COR-L47 (cell line): Measurements from ENCODE around the gene TOM1L2.

Experiments
- DNase-seq: peaks from one replicate; lab custom pipeline; 2025; lab: John Stamatoyannopoulos, UW

TOM1L2 gene

GRCh38 chr17:17994271-17995069 lies 22.3 kb upstream of the TOM1L2 start:
- DNase-seq, result peak; percentile 29

- DNase-seq, result no peak
Measured at GRCh38 chr17:17993852-17994251, 21.7 kb upstream of the TOM1L2 start.

GRCh38 chr17:17993366-17993765 lies 21.2 kb upstream of the TOM1L2 start:
- DNase-seq, result no peak

DNA sequence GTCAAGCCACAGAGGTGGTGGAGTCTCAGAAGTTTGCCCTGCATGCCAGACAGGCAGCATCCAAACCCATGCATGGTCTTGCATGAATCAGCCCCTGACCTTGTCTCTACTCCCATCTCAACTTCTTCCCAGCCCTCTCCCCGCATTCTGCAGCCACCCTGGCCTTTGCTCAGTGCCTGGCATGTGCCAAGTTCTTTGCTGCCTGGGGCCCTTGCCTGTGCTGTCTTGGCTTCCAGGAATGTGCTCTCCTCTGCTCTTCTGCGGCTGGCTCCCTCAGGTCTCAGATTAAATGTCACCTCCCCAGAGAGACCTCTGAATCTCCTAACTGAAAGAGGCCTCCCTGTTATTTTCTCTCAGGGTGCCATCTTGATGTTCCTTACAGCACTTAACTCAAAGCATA lies 18.1 kb upstream of the TOM1L2 start:
- DNase-seq, result no peak

GRCh38 chr17:17989618-17990017 lies 17.4 kb upstream of the TOM1L2 start:
- no peak for DNase-seq

GRCh38 chr17:17989081-17989480 lies 16.9 kb upstream of the TOM1L2 start:
- no peak for DNase-seq

GRCh38 chr17:17988427-17988945 lies 16.3 kb upstream of the TOM1L2 start:
- no peak for DNase-seq

GRCh38 chr17:17987901-17988300 lies 15.7 kb upstream of the TOM1L2 start:
- no peak for DNase-seq

DNA sequence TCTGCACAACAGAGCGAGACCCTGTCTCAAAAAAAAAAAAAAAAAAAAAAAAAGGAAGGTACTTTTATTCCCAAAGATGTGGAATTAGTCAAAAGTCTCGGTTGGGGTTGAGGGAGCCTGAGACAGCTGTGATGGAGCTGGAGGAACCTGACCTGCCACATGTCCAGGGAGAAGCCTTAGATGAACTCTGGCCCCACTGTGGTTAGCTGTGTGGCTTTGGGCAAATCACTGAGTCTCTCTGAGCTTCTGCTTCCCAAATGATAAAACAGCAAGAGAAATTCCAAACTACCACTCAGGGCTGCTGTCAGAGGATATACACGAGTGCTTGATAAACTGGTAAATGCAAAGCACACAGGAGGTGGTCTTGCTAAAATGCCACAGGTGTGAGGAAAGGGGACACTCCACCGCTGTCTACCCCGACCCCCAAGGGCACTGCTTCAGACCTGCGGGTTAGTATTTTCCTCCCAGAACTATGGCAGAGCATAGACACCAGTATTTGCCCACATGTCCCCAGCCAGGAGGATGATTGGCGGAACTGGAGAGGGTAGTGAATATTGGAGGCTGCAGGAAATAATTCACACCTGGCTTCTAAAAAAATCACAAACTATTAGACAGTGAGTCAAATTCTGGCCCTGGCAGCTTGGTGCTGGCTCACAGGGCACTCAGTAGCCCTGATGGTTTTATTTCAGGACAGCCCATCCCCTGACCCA lies 15.1 kb upstream of the TOM1L2 start:
- no peak for DNase-seq

DNA sequence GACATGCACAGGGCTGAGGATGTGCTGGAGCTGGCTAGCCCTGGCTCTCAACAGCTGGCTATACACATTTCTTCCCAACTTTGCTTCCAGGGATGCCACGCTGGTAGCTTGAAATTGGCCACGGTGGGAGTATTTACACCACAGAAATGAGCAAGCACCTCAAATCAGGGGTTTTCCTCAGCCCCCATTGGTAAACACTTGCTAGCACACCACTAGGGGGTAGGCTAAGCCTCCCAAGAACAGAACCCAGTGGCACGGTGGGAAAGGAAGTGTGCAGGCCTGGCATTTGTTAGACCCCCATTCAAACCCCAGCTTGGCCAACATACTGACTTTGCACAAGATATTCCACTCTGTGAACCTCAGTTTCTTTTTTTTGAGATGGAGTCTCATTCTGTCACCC lies 13.4 kb upstream of the TOM1L2 start:
- no peak for DNase-seq

DNA sequence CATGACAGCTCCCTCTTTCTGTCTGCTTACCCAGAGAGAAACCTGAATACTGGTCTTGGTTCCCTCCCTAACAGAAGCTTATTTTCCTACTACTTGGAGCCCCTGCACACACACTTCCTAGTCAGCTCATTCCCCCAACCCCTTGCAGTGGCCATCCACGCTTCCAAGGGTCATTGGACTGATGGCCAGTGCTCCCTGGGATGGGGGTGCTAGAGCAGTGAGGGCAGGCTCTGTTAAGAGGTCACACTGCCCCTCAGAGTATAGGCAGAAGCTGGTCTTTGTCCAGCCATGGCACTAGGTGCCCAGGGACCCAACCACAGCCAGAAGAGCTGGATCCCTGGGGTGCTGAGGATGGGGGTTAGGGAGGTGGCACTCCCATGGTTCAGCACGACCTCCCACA lies 13.0 kb upstream of the TOM1L2 start:
- DNase-seq, result no peak

GRCh38 chr17:17983776-17984175 lies 11.6 kb upstream of the TOM1L2 start:
- no peak for DNase-seq

GRCh38 chr17:17983376-17983775 lies 11.2 kb upstream of the TOM1L2 start:
- no peak for DNase-seq

DNA sequence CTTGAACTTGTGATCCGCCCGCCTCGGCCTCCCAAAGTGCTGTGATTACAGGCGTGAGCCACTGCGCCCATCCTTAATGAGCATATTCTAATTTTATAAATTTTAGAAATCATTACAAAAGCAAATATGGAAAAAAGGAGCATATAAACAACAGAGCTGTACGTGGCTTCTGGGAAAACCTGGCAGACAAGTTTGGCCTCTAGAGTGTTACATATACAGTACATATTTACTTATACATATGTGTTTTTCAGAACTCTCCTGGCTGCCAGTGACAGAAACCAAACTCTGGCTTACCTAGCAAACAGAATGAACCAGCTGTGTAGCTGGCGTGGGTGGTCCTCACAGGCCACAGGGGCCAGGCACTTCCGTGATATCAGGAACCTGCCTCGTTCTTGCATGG lies 10.6 kb upstream of the TOM1L2 start:
- DNase-seq, result no peak

DNA sequence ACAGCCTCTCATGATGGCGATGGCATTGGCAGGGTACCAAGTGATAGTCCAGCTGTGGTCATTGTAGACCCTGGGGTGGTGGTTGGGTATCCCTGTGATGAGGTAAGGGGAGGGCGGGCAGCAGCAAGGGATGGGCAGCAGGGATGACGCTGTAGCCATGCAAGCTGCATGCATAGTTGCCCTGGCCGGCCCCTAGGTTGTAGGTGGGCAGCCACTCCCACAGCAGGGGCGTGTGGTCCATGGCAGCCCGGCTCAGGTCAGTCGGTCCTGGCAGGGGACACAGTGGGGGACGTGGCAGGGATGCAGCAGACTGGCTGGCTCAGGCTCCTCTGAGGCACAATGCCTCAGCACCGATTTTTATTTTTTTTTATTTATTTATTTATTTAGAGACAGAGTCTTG lies 9.1 kb upstream of the TOM1L2 start:
- no peak for DNase-seq

DNA sequence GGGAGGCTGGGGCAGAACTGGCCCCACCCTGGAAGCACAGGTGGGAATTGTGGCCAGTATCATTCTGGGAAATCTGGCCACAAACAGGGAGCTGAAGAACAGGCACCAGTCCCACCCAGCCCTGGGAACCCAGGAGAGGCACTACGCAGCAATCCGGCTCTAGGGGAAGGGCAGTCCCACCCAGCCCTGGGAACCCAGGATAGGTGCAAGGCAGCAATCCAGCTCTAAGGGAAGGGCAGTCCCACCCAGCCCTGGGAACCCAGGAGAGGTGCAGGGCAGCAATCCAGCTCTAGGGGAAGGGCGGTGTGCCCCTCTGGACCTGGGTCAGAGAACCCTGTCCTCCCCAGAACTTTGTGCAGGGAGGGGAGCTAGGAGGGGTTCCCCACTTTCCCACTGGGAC lies 7.6 kb upstream of the TOM1L2 start:
- no peak for DNase-seq

DNA sequence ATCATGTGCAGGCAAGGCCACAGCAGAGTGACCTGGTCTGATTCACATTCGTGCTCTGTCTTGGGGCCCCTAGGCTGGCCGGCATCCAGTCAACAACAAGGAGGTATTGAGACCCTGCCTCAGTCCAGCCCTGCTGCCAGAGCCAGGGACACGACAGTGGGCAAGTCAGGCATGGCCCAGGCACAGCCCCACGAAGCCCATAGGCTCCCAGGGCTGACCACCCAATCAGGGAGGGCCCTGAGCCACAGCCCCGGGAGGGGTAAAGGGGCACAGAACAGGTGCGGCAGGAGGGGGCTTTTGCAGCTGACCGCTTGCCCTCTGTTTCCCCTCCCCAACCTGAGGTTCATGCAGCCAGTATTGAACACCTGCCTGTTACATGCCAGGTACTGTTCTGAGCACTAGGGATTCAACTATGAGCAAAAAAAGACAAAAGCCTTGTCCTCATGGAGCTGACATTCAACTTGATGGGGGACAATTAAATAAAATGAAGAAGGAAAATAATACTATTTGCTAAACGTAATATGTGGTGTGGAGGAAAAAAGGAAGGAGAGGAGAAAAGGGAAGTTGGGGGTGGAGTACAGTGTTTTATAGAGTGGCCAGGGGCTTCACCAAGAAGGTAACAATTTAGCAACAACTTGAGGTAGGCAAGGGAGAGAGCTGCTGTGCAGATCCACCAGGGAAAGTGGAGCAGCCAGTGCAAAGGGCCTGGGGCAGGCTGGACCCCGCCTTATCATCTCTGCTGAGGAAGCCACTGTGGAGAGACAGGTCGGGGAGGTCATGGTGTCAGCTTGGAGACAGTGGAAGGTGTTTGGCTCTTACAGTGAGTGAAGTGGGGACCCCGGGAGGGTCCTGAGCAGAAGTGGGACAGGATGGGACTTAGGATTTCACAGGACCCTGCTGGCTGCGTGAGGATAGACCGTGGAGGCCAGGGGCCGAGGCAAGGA lies 6.6 kb upstream of the TOM1L2 start:
- no peak for DNase-seq

DNA sequence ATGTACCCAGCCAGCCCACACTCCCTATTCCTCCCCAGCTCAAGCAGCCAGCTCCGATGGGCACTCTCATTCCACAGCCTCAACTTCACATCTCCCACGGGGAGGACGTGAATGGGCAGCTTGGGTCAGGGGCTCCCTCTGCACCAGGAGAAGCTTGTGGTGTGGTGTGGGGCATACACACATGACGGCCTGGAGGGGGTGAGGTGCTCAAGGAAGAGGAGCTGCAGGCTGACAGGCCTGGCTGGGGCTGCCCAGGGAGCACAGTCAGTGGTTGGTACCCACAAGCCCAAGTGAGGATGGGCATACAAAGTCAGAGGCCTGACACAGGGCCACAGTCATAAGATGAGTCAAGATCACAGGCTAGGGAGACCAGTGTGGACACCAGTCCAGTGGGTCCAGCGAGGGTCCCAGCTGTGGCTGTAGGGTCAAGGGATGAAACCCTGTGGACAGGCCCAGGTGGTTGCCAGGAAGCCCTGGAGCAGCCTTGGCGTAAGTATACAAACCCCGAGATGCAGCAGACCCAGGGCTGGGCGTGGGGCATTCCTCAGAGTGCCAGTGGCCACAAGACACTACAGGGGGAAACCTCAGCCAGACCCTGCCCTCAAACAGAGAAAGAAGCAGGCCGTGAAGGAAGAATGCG lies 4.9 kb upstream of the TOM1L2 start:
- no peak for DNase-seq

DNA sequence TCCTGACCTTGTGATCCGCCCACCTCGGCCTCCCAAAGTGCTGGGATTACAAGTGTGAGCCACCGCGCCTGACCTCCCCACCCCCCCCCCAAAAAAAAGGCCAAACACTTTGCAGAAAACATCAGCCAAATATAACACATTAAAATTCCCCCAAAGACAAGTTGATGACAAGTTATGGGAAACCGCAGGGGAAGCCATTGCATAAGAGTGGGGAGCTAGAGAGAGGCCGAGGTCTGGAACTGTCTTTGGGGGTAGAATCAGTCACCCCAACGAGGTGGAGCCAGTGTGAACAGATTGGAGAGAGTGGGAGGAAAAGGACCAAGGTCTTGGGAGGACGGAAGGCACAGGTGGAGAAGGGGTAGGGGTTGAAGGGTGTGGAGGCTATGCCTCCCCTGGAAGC lies 3.2 kb upstream of the TOM1L2 start:
- no peak for DNase-seq

DNA sequence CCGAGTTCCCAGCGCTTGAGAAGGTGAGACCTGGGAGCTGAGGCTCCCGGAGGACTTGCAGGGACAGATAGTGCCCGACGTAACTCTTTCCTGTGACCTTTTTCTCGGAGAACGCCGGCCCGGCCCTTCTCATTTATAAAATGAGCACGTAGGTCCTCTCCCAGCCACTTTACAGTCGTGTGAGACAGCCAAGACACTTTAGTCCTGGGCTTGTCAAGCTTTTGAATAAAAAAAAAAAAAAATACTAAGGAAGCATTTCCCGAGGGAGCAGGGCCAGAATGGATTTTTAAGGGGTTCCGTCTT lies 703 bp upstream of the TOM1L2 start:
- DNase-seq, result no peak

GRCh38 chr17:17971431-17972125 lies 622 bp downstream of the TOM1L2 start:
- no peak for DNase-seq
